Activated gamma-delta T cell treated with anti-CD3 and anti-CD28 coated beads, Interleukin-2, amount 50 U/mL, for 16 hours (primary cell): ENCODE measurements around the gene LRGUK.
"Not testable (repeated sequence)": the region's sequence is repeated elsewhere in the genome, so short reads cannot be mapped to it uniquely, and the experiment has no call there.

Experiments
- DNase-seq: peaks from one replicate; pipeline ENCODE4 v3.0.0-alpha.2; 2020; ENCODE audit warnings: low read depth

Gene LRGUK

GRCh38 chr7:134187893-134188292, 60.8 kb downstream of the LRGUK start:
- no peak for DNase-seq

GRCh38 chr7:134188311-134188710, 61.2 kb downstream of the LRGUK start:
- no peak for DNase-seq

GRCh38 chr7:134189559-134189958, 62.4 kb downstream of the LRGUK start:
- DNase-seq = no peak

GRCh38 chr7:134191876-134192275, 64.7 kb downstream of the LRGUK start:
- no peak for DNase-seq

GRCh38 chr7:134193240-134193639, 66.1 kb downstream of the LRGUK start:
- DNase-seq = no peak

- no peak for DNase-seq
Observed at GRCh38 chr7:134195252-134195651, 68.1 kb downstream of the LRGUK start.

GRCh38 chr7:134196439-134196838, 69.3 kb downstream of the LRGUK start:
- no peak for DNase-seq

GRCh38 chr7:134197345-134197744, 70.2 kb downstream of the LRGUK start:
- no peak for DNase-seq

GRCh38 chr7:134200970-134201369, 73.8 kb downstream of the LRGUK start:
- no peak for DNase-seq

- DNase-seq = no peak
Observed at GRCh38 chr7:134201569-134202261, 74.6 kb downstream of the LRGUK start.

GRCh38 chr7:134203186-134203889, 76.2 kb downstream of the LRGUK start:
- DNase-seq = no peak

- DNase-seq = no peak
Observed at GRCh38 chr7:134209322-134210015, 82.3 kb downstream of the LRGUK start.

GRCh38 chr7:134210227-134210626, 83.1 kb downstream of the LRGUK start:
- no peak for DNase-seq

GRCh38 chr7:134210976-134211663, 84.0 kb downstream of the LRGUK start:
- no peak for DNase-seq

GRCh38 chr7:134211817-134212216, 84.7 kb downstream of the LRGUK start:
- no peak for DNase-seq

- DNase-seq = no peak
Observed at GRCh38 chr7:134212576-134213546, 85.7 kb downstream of the LRGUK start.

GRCh38 chr7:134220236-134220635, 93.1 kb downstream of the LRGUK start:
- no peak for DNase-seq

- not testable (repeated sequence) for DNase-seq
Observed at GRCh38 chr7:134231296-134231695, 104.2 kb downstream of the LRGUK start.

- no peak for DNase-seq
Observed at GRCh38 chr7:134234216-134234615, 107.1 kb downstream of the LRGUK start.

- no peak for DNase-seq
Observed at GRCh38 chr7:134245253-134245652, 118.1 kb downstream of the LRGUK start.

- DNase-seq = no peak
Observed at GRCh38 chr7:134246347-134246746, 119.2 kb downstream of the LRGUK start.
